HEK293 (cell line): Measurements from ENCODE around the gene TMEM145.

Experiments used
- CTCF ChIA-PET: fragments of 350-600 bp; formaldehyde crosslinking; extraction: SDS; loops from one replicate; lab custom pipeline; 2021; ENCODE audit warnings: antibody characterized with exemption; lab: Yijun Ruan, JAX
- POLR2A ChIA-PET: fragments of 300-600 bp; formaldehyde crosslinking; extraction: SDS; loops from one replicate; lab custom pipeline; 2020; ENCODE audit warnings: antibody characterized with exemption, inconsistent platforms; lab: Yijun Ruan, JAX
- H3K27ac ChIP-seq: fragments of 200-500 bp; sonication (Bioruptor generic); 2 replicates; pipeline ENCODE4 v1.5.1; 2014; ENCODE audit warnings: low read depth, low read length, control low read depth, inconsistent platforms; ENCODE audit errors: extremely low read depth
- H3K36me3 ChIP-seq, 2 experiments: fragments of 200-500 bp in 1 of 2; sonication (Bioruptor generic) in 1 of 2; 1 replicate in 1 of 2; 2 replicates in 1 of 2; pipeline ENCODE4 v1.5.1; 2014 to 2017; ENCODE audit warnings: inconsistent platforms in 2 of 2, low read length in 2 of 2; ENCODE audit not compliant: control insufficient read depth in 2 of 2, insufficient read depth in 1 of 2
- H3K4me1 ChIP-seq: fragments of 200-500 bp; sonication (Bioruptor generic); 2 replicates; pipeline ENCODE4 v1.5.1; 2014; ENCODE audit warnings: mild to moderate bottlenecking, low read length, inconsistent platforms; ENCODE audit not compliant: control insufficient read depth, insufficient read depth
- H3K4me3 ChIP-seq: 2 replicates; pipeline ENCODE4 v1.5.1; 2011; ENCODE audit warnings: low read depth, mild to moderate bottlenecking, control low read depth, low read length, moderate library complexity
- H3K9me3 ChIP-seq: fragments of 200-500 bp; sonication (Bioruptor generic); 2 replicates; pipeline ENCODE4 v1.5.1; 2014; ENCODE audit warnings: low read depth, low read length, inconsistent platforms; ENCODE audit not compliant: control insufficient read depth, insufficient read depth
- FEZF1 ChIP-seq: fragments of 450-650 bp; formaldehyde crosslinking; IDR thresholded peaks from 2 replicates; pipeline ENCODE4 v1.5.1; 2016; ENCODE audit warnings: missing biosample characterization, missing genetic modification characterization
- GLI2 ChIP-seq: fragments of 450-650 bp; formaldehyde crosslinking; IDR thresholded peaks from 2 replicates; pipeline ENCODE4; 2017; ENCODE audit warnings: missing biosample characterization, missing genetic modification characterization, low read depth, borderline replicate concordance
- HIC1 ChIP-seq: fragments of 450-650 bp; formaldehyde crosslinking; IDR thresholded peaks from 2 replicates; pipeline ENCODE4 v1.5.1; 2016; ENCODE audit warnings: missing biosample characterization, missing genetic modification characterization
- MYNN ChIP-seq: fragments of 450-650 bp; formaldehyde crosslinking; IDR thresholded peaks from 2 replicates; pipeline ENCODE4 v1.5.1; 2016; ENCODE audit warnings: missing biosample characterization, missing genetic modification characterization, borderline replicate concordance
- OVOL3 ChIP-seq: fragments of 450-650 bp; formaldehyde crosslinking; IDR thresholded peaks from 2 replicates; pipeline ENCODE4 v1.5.1; 2016; ENCODE audit warnings: missing biosample characterization, missing genetic modification characterization
- PATZ1 ChIP-seq: fragments of 450-650 bp; formaldehyde crosslinking; IDR thresholded peaks from 2 replicates; pipeline ENCODE4 v1.5.1; 2016; ENCODE audit warnings: missing biosample characterization, missing genetic modification characterization
- SP2 ChIP-seq: fragments of 450-650 bp; formaldehyde crosslinking; IDR thresholded peaks from 2 replicates; pipeline ENCODE4 v1.5.1; 2016; ENCODE audit warnings: missing biosample characterization, missing genetic modification characterization
- ZBTB20 ChIP-seq: fragments of 450-650 bp; formaldehyde crosslinking; IDR thresholded peaks from 2 replicates; pipeline ENCODE4 v1.5.1; 2016; ENCODE audit warnings: missing biosample characterization, missing genetic modification characterization
- ZBTB7A ChIP-seq: fragments of 450-650 bp; formaldehyde crosslinking; IDR thresholded peaks from 2 replicates; pipeline ENCODE4 v1.5.1; 2016; ENCODE audit warnings: low read depth, missing biosample characterization, missing genetic modification characterization
- ZNF112 ChIP-seq: fragments of 450-650 bp; formaldehyde crosslinking; IDR thresholded peaks from 2 replicates; pipeline ENCODE4 v1.5.0; 2017; ENCODE audit warnings: missing biosample characterization, missing genetic modification characterization
- ZNF18 ChIP-seq: fragments of 450-650 bp; formaldehyde crosslinking; IDR thresholded peaks from 2 replicates; pipeline ENCODE4 v1.5.1; 2016; ENCODE audit warnings: missing biosample characterization, missing genetic modification characterization
- ZNF433 ChIP-seq: fragments of 450-650 bp; formaldehyde crosslinking; IDR thresholded peaks from 2 replicates; pipeline ENCODE4 v1.5.1; 2016; ENCODE audit warnings: missing biosample characterization, missing genetic modification characterization, low read depth
- ZNF610 ChIP-seq: fragments of 450-650 bp; formaldehyde crosslinking; IDR thresholded peaks from 2 replicates; pipeline ENCODE4 v1.5.1; 2016; ENCODE audit warnings: missing biosample characterization, missing genetic modification characterization, borderline replicate concordance
- ZNF664 ChIP-seq: fragments of 450-650 bp; formaldehyde crosslinking; IDR thresholded peaks from 2 replicates; pipeline ENCODE4 v1.5.1; 2016; ENCODE audit warnings: missing biosample characterization, missing genetic modification characterization
- ZNF677 ChIP-seq: fragments of 450-650 bp; IDR thresholded peaks from 2 replicates; pipeline ENCODE4 v1.5.0; 2018; ENCODE audit warnings: missing biosample characterization, mild to moderate bottlenecking, missing genetic modification characterization, moderate library complexity

TMEM145 gene

GRCh38 chr19:42351079-42351735, 38.1 kb downstream of the TMEM145 start:
- Histone ChIP-seq H3K27ac (0 out of 2 replicates have a peak overlapping the region, but pooled peaks have one; percentile 4), H3K36me3 (peaks cover 48 to 62% of the 10 kb centered on the region in 2 experiments), H3K9me3 (no peaks in the 10 kb centered on the region), H3K4me1 (no peaks in the 10 kb centered on the region)
- TF ChIP-seq GLI2 (no peak), SP2 (no peak), ZNF677 (no peak), ZBTB20 (tag by site-specific recombination) (no peak), ZNF18 (tag by site-specific recombination) (no peak)
- TF ChIP-seq, all 188 proteins: peak for 0
- no peak overlapping the region for H3K4me3 ChIP-seq
- ChIA-PET POLR2A (interaction anchor here (0.6 kb wide), 1 partner anchor 15 kb away, joined by 3 read pairs; no protein-coding TSS in a partner anchor), CTCF (interaction anchor here (1.2 kb wide), 1 partner anchor 55 kb away, joined by 3 read pairs; no protein-coding TSS in a partner anchor)

GRCh38 chr19:42352301-42353259, 39.5 kb downstream of the TMEM145 start:
- H3K4me3 ChIP-seq: no peak overlapping the region
- TF ChIP-seq ZNF664 (tag by site-specific recombination): no peak
- TF ChIP-seq HIC1 (tag by site-specific recombination): 0 out of 2 replicates have a peak, but pooled peaks have one; percentile 16
- no peak for TF ChIP-seq ZNF112 (tag by site-specific recombination)
- peak; percentile 70; the same call in 1 of the 2 replicates for TF ChIP-seq MYNN (tag by site-specific recombination)
- TF ChIP-seq ZNF610 (tag by site-specific recombination): no peak
- TF ChIP-seq OVOL3 (tag by site-specific recombination): no peak
- no peak for TF ChIP-seq ZNF433 (tag by site-specific recombination)
- no peak for TF ChIP-seq FEZF1 (tag by site-specific recombination)
- no peak for TF ChIP-seq ZBTB7A
- TF ChIP-seq, all 188 proteins: peak for 2
- Histone ChIP-seq H3K27ac (no peak overlapping the region), H3K4me1 (no peaks in the 10 kb centered on the region), H3K9me3 (no peaks in the 10 kb centered on the region), H3K36me3 (peaks cover 38 to 76% of the 10 kb centered on the region in 2 experiments)
- ChIA-PET CTCF (interaction anchor here (1.2 kb wide), 1 partner anchor 9 kb away, joined by 3 read pairs; no protein-coding TSS in a partner anchor), POLR2A (interaction anchor here (0.8 kb wide), 1 partner anchor 45 kb away, joined by 3 read pairs; no protein-coding TSS in a partner anchor)

GRCh38 chr19:42353341-42354015, 40.4 kb downstream of the TMEM145 start:
- Histone ChIP-seq H3K4me3 (no peak overlapping the region), H3K9me3 (no peaks in the 10 kb centered on the region), H3K27ac (no peak overlapping the region), H3K36me3 (peaks cover 30 to 76% of the 10 kb centered on the region in 2 experiments), H3K4me1 (no peaks in the 10 kb centered on the region)
- no peak for TF ChIP-seq PATZ1 (tag by site-specific recombination)
- CTCF ChIA-PET: interaction anchor here (1.1 to 1.4 kb wide), 3 partner anchors 8 to 245 kb away, joined by 3 to 4 read pairs (median 3); no protein-coding TSS in a partner anchor
- POLR2A ChIA-PET: no interaction called here
